Measurements from ENCODE around the gene MED20.

MED20 gene

DNA sequence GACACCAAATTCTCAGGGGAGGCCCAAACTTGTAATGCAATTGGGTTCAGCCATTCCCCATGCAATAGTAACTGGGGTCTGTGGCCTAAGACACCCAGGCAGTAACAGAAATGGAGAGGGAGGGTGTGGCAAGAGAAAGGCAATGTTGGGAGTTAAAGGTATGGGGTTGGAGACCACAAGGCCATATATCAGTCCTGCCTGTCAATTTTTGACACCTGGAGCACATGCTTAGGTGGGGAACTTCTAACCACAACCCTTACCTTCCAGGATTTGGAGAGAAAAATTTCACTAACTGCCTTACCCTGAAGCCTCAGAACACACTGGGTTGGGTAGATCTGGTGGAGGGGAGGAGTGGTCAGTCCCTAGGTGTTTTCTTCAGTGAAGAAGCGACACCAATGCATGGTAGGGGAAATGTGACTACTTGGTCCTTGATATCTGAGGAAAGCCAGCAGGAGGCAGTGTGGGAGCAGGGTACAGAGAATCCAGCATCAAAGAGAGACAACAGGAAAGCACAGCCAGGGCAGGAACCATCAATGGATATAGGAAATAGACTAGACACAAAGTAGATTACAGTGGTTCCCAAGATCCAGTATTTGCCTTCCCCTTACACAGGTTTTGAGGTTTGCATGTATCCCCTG lies 18.9 kb downstream of the MED20 start:
- peak; percentile 68 to 76 for DNase-seq

DNA sequence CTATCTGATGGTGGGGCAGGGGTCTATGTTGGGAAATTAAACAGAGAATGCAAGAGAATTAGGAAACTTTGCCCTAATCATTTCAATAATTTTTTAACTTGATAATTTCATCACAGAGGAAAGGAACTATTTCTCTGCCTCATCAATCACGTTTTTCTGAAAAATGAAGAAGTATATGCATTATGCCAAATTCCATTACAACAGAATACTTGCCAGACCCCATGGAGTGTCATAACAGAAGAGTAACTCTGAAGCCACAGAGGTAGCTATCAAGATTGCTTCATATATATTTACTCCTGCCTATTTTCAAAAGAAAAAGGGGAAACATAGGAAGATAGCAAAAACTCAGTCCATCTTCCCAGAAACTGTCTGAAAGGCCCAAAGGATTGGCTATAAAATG lies 20.1 kb downstream of the MED20 start:
- DNase-seq: no peak

DNA sequence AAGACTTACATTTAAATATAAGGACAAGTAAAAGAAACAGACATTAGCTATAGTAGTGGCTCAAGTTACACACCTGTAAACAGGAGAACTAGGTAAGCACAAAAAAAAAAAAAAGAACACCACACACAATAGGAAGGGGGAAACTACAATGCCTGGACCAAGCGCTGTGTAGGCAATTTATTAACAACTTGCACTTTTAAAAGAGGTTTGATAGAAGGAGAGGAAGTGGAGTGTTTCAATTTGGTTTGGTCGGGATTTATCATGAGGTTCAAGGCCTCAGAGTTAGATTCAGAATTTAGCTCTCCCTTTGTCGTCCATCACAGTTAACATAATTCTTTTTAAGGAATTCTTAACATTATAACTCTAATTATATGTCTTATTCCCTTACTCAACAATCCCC lies 24.7 kb downstream of the MED20 start:
- no peak for DNase-seq

DNA sequence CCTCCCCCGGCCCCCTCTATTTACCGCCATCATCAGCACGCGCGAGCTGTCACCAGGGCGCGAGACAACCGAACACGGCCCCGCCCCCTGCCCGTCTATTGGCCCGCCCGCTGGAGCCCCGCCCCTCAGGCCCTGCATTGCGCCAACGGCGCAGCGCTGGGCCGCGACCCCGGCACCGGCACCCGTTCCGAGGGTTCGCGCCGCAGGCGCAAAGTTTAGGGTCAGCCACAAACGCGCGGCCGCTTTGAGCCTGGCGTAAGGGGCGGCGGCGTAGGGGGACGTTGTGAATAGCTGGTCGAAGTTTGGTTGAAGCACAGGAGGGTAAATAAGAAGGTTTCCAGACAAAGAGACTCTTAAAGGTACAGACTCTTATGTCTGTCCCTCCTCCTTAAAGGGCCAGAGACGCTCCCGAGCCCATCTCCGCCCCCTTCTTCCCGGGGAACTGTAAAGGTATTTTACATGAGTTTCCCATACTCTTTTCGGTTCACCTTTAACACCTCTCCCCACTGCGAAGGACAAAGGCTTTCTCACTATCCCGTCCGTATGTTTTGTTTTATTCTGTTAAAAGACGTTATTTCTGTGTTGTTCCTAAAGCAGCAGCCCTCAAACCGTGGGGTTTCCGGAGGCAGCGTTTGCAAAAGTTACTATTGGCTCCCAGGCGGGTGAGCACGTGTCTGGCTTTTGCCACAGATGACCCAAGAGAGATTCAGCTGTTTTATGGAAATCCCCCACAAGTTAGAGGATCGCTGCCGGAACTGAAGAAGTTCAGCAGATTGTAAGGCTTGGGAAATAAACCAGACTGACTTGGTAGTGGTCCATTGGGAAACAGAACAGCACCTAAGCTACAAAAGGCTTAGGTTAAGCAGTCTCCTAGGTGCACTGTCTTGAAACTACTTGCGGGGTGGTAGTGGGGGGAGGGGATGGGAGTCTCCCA lies 25.4 kb downstream of the MED20 start, which contains the start of gene USP49:
TSS of gene USP49 (minus strand) at position 76 of the 934 bp plus-strand sequence. CDS start 88,392 bp downstream, outside the sequence.
- peak; percentile 86 to 90 for DNase-seq

DNA sequence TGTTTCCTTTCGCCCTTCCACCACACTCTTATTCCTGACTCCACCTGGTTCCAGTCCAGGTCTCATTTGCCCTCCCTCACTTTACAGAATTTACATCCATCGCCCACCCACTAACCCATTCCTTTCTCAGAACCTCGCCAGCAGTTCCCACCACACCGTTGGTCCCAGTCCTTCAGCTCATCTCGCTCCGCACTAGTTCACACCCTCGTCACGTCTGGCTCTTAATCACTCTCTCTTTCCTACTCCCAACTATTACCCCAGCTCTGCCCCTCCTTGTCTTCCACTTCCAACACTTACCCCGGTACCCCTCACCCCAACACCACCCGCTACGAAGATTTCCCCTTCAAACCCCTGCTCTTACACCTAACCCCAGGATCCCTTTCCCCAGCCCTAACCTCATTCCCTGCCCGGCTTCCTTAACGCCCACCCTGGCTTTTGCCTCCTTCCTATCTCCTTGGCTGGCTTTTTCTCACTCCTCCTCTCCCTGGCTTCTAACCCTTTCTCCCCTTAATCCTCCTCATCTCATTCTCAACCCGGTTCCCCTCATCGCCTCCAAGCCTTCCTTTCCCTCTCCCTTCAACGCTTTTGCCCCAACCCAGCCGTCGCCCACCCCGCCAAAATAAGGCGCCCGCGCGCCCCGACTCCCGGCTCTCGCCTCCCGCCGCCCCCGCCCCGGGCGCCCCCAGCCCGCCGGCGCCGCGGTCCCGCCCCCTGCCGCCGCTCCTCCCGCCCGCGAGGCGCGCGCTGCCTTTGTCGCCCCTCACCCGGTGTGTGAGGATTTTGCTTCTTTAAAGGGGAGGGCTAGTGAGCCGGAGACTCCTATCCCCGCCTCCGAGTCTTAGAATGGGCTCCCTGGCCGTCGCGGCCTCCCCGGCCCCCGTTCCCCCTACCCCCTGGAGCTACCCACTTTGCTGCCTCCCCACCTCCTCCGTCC lies 26.3 kb downstream of the MED20 start:
- DNase-seq: no peak

DNA sequence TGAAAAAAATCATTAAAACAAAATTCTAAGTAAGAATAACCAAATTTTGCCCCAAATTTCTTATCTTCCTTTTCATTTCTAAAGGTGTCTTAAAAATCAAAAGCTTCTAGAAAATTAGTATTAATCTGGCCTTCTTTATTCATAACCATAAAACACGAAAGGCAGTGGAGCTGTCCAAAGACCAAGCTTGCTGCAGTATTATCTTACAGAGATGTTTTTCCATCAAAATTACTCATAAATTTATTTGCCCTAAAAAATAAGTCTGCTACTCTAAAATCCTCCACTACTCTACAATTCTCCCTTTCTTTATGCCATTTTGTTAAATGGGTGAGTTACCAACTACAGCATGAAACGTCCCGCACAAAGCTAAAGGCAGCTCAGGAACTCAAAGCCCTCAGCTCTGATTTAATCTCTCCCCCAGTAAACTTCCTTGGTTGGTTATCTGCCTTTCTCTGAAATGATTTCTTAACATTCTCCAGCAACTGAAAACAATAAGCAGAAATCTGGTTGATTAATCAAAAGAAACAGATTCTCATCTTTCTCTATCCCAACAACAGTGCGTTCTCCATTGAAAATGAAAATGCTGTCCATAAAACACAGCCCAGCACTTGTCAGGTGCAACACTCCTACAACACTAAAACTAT lies 27.9 kb downstream of the MED20 start:
- no peak for DNase-seq

DNA sequence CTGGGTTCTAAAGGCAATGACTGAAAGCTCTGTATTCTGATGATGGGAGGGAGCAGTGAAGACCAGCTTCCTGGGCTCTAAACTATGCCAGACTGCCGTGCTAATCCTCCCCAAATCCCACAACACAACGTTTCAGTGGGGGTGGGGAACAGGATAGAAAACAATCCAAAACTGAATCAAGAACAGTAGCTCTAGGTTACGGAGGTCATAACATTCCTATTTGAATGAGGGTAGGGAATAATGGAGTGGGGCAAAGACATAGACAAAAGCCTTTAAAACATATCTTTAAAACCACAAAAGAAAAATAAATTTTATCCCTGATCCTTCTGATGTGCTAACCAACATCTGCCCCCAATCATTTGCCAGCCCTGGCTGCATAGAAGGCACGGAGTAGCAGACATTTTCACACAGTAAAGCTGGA lies 33.6 kb downstream of the MED20 start:
- DNase-seq: no peak

DNA sequence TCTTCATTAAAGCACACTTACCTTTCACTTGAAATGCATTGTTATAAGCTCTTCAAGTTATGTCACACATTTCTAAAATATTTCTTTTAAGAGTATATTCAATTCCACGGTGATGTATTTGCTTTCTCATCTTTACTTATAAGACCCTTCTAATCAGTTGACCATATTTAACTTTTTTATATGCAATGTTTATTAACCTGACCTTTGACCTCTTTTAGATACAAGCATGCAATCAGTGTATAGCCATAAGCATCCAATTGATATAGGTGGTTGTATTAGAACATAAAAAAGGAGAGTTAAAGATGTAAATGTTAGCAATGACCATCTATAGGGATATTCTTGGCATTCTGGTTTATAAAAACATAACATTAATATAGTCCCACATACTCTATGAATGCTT lies 35.0 kb downstream of the MED20 start:
- no peak for DNase-seq

DNA sequence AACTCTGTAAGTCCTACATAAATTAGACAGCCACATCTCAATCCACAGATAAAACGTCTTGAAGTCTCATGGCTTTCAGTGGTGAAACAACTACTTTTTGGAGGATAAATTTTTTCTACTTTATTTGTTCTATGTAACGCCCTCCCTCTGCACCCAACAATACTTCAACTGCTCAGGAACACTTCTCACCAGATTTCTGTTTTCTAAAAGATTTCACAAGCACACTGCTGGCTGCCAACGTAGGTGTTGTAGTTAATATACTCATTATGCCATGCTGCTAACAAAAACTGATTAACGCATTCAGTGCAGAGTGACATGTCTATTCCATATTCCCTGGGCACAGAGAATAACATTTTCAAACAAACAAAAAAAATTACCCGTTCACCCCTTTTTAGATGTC lies 36.0 kb downstream of the MED20 start:
- DNase-seq: no peak

DNA sequence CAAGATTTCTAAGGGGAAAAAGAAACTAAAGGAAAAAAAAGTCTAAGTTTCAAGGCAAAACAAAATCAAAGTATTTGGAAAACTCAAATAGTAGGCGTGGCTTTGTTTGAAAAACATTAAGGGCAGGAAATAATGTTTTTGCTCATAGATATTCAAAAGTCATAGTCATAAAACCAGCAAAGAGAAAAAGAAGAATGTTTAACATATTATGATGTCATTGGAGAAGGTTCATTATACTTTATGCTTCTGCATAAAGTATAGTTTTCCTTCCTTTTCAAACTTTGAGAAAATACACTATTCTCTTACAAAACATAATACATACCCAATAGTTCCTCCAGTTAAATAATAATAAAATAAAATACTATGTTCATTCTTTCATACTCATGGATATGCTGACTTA lies 39.4 kb downstream of the MED20 start:
- DNase-seq: no peak

DNA sequence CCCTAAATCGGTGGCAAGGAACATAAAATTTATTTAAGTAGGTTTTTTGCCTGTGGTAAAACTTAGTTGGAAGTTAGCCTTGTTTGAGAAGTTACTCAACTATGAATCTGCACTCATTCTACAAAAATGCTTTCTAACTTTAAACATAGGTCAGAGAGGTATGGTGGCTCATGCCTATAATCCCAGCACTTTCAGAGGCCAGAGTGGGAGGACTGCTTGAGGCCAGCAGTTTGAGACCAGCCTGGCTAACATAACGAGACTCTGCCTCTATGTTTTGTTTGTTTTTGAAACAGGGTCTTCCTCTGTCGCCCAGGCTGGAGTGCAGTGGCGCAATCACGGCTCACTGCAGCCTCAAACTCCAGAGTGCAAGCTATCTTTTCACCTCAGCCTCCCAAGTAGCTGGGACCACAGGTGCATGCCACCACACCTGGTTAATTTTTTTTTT lies 42.0 kb downstream of the MED20 start:
- no peak for DNase-seq

DNA sequence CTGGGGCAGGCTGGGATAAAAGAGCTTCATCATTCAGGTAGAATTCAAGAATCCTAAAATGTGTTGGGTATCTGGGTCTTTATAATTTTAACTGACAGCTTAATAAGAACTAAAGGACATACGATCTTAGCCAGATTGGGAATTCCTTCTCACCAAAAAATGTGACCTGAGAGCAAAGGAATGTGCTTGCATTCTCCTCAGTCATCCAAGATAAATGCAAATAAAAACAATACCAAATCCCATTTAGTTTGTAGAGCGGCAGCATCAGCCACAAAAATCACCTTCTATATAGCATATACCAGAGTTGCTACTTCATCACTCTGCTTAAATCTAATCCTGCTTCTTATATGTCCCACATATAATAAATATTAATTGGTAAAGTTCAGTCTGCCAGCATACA lies 42.7 kb downstream of the MED20 start:
- no peak for DNase-seq

DNA sequence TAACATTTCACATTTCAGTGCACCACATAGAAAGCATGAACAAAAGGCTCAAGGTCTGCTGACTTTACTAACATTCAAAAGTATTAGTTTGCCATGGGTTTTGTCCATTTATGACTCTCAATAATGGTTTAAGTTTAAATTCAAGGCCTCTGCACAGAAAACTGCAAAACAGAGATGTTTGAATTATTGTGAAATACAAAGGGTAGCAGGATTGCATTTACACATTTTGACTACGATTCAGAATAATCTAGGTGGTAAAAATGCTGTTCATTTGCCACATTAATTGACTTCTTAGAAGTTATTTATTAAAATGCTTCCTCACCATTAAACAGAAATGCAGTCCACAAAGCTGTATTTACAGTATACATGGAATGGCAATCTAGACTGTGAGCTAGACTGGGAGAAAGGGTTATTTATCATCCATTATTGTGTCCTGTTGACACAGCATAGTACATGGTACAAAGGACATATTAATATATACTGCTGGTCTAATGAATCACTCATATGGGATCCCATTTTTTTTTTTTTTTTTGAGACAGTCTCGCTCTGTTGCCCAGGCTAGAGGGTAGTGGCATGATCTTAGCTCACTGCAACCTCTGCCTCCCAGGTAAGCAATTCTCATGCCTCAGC lies 43.8 kb downstream of the MED20 start:
- DNase-seq: no peak

DNA sequence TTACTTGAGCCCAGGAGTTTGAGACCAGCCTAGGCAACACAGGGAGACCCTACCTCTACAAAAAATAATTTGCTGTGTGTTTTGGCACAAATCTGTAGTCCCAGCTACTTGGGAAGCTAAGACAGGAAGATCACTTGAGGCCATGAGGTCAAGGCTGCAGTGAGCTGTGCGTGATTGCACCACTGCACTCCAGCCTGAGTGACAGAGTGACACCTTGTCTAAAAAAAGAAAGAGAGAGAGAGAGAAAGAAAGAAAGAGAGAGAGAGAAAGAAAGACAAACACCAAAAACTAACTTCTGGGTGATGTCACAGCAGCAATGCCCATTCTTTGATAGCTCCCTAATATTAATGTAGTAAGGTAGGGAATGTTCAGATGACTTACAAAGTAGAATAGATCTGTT lies 46.2 kb downstream of the MED20 start:
- DNase-seq: no peak

DNA sequence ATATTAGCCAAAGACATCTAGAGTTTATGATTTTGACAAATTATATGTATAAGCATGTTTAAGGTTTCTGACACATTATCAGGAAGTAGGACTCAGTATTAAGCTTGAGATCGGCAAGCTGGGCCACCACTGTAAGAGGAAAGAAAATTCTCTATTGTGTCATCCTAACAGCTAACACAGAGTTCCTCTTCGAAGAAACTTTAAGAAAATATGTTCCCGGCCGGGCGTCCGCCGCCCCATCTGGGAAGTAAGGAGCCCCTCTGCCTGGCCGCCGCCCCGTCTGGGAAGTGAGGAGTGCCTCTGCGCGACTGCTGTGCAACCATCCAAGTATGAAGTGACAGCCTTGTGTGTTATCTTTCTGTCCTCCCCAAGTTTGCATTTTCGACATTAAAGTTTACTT lies 48.8 kb downstream of the MED20 start:
- DNase-seq: no peak

DNA sequence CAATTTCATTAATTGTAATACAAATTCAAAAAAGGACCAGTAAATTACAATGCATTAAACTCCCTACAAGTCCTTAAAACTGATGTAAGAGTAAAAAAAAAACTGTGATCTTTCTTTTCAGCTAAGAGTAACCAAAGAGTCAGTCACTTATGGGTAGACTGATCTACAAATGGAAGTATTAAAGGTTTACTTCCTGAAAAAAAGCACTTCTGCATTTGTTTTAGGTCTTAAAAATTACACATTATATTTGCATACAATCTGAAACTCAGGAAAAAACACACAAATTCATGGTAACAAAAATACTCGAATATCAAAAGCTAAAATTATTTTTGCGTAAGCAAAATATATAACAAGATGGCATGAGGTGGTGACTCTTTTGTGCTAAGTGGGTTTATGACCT lies 49.2 kb downstream of the MED20 start:
- DNase-seq: no peak

DNA sequence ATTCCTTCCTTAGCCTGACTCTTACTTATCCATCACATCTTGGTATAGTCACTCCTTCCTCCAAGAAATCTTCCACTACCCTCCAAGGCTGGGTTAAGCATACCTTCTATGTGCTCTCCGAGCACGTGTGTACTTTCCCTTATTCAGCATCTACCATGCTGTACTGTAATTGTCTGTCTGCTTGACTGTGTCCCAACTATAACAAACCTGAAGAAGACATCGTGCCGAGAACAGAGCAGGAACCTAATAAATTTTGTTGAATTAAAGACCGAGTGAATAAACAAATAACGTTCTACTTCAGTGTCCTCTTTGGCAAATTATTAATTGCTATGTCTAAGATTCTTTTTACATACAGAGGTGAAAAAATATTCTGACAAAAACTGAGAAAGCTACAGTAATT lies 61.6 kb downstream of the MED20 start:
- no peak for DNase-seq

DNA sequence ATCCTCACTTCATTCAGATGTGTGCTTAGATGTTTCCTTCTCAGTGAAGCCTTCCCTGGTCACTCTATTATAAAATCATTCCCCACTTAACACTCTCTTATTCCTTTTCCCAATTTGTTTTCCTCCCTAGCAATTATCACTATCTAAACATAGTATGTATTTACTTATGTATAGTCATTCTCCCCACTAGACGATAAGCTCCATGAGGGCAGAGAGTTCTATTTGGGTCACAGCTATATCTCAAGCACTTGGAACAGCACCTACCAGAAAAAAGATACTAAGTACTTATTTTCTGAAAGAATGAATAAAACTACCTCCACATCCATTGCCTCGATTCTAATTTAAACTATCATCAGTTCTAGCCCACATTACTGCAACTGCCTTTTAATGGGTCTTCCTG lies 62.2 kb downstream of the MED20 start:
- DNase-seq: no peak
